K562 (cell line): ENCODE measurements around the gene SLC25A45. TPM values are rescaled to one million over a fixed set of nuclear protein-coding genes. Genes with fewer than 3 reads are reported as not detected.

Source experiments
- ARHGAP35 ChIP-seq: fragments of 450-650 bp; IDR thresholded peaks from 2 replicates; pipeline ENCODE4 v1.6.1; 2018; ENCODE audit not compliant: partially characterized antibody
- CHAMP1 ChIP-seq: fragments of 450-650 bp; IDR thresholded peaks from 2 replicates; pipeline ENCODE4 v1.6.1; 2016; ENCODE audit warnings: mild to moderate bottlenecking
- POLR2AphosphoS2 ChIP-seq: IDR thresholded peaks from 2 replicates; pipeline ENCODE4 v1.6.1; 2012; ENCODE audit warnings: low read length, improper control_type of control experiment
- SAFB2 ChIP-seq: fragments of 200-400 bp; formaldehyde crosslinking; IDR thresholded peaks from 2 replicates; pipeline ENCODE4 v1.6.1; 2018; ENCODE audit warnings: borderline replicate concordance, low read length, low read depth, moderate library complexity; ENCODE audit not compliant: severe bottlenecking
- ZBTB1 ChIP-seq: sonication (generic); formaldehyde crosslinking; IDR thresholded peaks from 2 replicates; pipeline ENCODE4 v1.8.1; 2023; ENCODE audit warnings: missing genetic modification reagents, low read depth, mild to moderate bottlenecking, borderline replicate concordance
- ZSCAN32 ChIP-seq: fragments of 450-650 bp; formaldehyde crosslinking; IDR thresholded peaks from 2 replicates; pipeline ENCODE4 v1.4.0; 2020; ENCODE audit warnings: mild to moderate bottlenecking, moderate library complexity
- polyA plus RNA-seq, 8 experiments: library from polyadenylated mRNA; depleted of rRNA in 4 of 8; stranded (reverse) in 5 of 8; unstranded in 3 of 8; fragments of >200 nt; fragmentation: Nextera tagmentation in 2 of 8; fragmentation: Illumina TruSeq in 1 of 8; extraction: Ambion mirVana in 2 of 8; extraction: Trizol in 1 of 8; gene quantifications; 2 replicates each; pipeline versions ENCODE4 v1.2.1 to v1.2.3, GENCODE V29; 2011 to 2014; ENCODE audit warnings: inconsistent platforms in 1 of 8, missing spikeins in 1 of 8
- total RNA-seq, 7 experiments: library from RNA; depleted of rRNA in 6 of 7; stranded (reverse); fragments of >200 nt in 6 of 7; fragmentation: Illumina TruSeq in 2 of 7; extraction: Trizol in 2 of 7; gene quantifications; 2 replicates each; pipeline versions ENCODE4 v1.2.1 to v1.2.3, GENCODE V29; 2011 to 2021; ENCODE audit warnings: low replicate concordance in 1 of 7
- TF ChIP-seq, protein P1 (sequence below): fragments of 200-600 bp; sonication (generic); IDR thresholded peaks from one replicate; pipeline ENCODE4 v1.6.1; 2012; ENCODE audit warnings: mild to moderate bottlenecking, low read depth, low read length, inconsistent platforms

SLC25A45 gene
- total and polyA plus RNA-seq, 9 of the 15 experiments (the other 6 are each of a cell fraction or from before 2014, with no cell fraction given), result 0.15 to 2.3 (median 0.68) TPM

- TF ChIP-seq, protein P1, sequence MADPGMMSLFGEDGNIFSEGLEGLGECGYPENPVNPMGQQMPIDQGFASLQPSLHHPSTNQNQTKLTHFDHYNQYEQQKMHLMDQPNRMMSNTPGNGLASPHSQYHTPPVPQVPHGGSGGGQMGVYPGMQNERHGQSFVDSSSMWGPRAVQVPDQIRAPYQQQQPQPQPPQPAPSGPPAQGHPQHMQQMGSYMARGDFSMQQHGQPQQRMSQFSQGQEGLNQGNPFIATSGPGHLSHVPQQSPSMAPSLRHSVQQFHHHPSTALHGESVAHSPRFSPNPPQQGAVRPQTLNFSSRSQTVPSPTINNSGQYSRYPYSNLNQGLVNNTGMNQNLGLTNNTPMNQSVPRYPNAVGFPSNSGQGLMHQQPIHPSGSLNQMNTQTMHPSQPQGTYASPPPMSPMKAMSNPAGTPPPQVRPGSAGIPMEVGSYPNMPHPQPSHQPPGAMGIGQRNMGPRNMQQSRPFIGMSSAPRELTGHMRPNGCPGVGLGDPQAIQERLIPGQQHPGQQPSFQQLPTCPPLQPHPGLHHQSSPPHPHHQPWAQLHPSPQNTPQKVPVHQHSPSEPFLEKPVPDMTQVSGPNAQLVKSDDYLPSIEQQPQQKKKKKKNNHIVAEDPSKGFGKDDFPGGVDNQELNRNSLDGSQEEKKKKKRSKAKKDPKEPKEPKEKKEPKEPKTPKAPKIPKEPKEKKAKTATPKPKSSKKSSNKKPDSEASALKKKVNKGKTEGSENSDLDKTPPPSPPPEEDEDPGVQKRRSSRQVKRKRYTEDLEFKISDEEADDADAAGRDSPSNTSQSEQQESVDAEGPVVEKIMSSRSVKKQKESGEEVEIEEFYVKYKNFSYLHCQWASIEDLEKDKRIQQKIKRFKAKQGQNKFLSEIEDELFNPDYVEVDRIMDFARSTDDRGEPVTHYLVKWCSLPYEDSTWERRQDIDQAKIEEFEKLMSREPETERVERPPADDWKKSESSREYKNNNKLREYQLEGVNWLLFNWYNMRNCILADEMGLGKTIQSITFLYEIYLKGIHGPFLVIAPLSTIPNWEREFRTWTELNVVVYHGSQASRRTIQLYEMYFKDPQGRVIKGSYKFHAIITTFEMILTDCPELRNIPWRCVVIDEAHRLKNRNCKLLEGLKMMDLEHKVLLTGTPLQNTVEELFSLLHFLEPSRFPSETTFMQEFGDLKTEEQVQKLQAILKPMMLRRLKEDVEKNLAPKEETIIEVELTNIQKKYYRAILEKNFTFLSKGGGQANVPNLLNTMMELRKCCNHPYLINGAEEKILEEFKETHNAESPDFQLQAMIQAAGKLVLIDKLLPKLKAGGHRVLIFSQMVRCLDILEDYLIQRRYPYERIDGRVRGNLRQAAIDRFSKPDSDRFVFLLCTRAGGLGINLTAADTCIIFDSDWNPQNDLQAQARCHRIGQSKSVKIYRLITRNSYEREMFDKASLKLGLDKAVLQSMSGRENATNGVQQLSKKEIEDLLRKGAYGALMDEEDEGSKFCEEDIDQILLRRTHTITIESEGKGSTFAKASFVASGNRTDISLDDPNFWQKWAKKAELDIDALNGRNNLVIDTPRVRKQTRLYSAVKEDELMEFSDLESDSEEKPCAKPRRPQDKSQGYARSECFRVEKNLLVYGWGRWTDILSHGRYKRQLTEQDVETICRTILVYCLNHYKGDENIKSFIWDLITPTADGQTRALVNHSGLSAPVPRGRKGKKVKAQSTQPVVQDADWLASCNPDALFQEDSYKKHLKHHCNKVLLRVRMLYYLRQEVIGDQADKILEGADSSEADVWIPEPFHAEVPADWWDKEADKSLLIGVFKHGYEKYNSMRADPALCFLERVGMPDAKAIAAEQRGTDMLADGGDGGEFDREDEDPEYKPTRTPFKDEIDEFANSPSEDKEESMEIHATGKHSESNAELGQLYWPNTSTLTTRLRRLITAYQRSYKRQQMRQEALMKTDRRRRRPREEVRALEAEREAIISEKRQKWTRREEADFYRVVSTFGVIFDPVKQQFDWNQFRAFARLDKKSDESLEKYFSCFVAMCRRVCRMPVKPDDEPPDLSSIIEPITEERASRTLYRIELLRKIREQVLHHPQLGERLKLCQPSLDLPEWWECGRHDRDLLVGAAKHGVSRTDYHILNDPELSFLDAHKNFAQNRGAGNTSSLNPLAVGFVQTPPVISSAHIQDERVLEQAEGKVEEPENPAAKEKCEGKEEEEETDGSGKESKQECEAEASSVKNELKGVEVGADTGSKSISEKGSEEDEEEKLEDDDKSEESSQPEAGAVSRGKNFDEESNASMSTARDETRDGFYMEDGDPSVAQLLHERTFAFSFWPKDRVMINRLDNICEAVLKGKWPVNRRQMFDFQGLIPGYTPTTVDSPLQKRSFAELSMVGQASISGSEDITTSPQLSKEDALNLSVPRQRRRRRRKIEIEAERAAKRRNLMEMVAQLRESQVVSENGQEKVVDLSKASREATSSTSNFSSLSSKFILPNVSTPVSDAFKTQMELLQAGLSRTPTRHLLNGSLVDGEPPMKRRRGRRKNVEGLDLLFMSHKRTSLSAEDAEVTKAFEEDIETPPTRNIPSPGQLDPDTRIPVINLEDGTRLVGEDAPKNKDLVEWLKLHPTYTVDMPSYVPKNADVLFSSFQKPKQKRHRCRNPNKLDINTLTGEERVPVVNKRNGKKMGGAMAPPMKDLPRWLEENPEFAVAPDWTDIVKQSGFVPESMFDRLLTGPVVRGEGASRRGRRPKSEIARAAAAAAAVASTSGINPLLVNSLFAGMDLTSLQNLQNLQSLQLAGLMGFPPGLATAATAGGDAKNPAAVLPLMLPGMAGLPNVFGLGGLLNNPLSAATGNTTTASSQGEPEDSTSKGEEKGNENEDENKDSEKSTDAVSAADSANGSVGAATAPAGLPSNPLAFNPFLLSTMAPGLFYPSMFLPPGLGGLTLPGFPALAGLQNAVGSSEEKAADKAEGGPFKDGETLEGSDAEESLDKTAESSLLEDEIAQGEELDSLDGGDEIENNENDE, result peak; percentile 83
- no peak for TF ChIP-seq SAFB2
- no peak for TF ChIP-seq ZBTB1
- peak; percentile 50 for TF ChIP-seq POLR2AphosphoS2
- peak; percentile 62 for TF ChIP-seq ZSCAN32
- no peak for TF ChIP-seq CHAMP1
- TF ChIP-seq ARHGAP35, result peak; percentile 77
These were observed 44.6 kb upstream of the SLC25A45 start (continued) for GRCh38 chr11:65426839-65427690.
